HG03575 (cell line): Measurements from ENCODE around the gene RPL7A.

ENCODE experiments used
- ATAC-seq: cut with Tn5 transposase; IDR thresholded peaks from one replicate; pipeline ENCODE4 v1.9.1; 2021; ENCODE audit not compliant: unreplicated experiment, insufficient number of reproducible peaks, low FRiP score; ENCODE audit errors: extremely low read depth

RPL7A gene

GRCh38 chr9:133344071-133344470 is 3.9 kb upstream of the RPL7A start:
- ATAC-seq, result no peak

DNA sequence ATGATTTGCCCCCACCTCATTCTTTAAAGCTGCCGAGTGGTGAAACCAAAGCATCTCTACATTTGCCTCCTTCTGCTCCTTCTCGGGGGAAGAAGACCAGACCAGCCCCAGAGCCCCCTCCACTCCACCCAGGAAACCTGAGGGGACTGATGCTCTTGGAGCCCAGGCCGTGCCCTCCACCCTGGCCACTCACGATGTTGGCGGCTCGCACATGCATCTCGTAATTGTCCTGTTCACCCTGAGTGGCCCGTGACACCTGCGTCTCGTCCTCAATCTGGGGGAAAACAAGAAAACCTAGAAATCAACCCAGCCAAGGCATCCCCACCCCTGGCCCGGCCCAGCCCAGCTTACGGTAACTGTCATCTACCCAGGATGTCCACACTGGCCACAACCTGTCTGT is 3.0 kb upstream of the RPL7A start:
- no peak for ATAC-seq

DNA sequence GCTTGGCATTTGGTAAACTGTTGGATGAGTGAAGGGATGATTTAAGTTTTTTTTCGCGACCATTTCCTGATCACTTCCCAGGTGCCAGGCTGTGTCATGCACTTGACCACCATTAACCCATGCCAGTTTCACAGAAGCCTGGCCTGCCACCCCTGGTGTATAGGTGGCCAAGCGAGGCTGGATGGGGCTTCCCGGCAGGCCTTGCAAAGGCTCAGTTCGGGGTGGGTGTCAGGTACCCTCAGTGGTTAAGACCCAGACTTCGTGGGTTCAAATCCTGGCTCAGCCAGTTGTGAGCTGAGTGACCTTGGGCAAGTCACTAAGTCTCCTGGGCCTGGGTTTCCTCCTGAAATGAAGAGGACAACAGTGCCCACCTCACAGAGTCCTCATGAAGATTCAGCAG is 2.4 kb upstream of the RPL7A start:
- no peak for ATAC-seq

- ATAC-seq, result no peak
These were observed 1.8 kb upstream of the RPL7A start for GRCh38 chr9:133346021-133346785.

DNA sequence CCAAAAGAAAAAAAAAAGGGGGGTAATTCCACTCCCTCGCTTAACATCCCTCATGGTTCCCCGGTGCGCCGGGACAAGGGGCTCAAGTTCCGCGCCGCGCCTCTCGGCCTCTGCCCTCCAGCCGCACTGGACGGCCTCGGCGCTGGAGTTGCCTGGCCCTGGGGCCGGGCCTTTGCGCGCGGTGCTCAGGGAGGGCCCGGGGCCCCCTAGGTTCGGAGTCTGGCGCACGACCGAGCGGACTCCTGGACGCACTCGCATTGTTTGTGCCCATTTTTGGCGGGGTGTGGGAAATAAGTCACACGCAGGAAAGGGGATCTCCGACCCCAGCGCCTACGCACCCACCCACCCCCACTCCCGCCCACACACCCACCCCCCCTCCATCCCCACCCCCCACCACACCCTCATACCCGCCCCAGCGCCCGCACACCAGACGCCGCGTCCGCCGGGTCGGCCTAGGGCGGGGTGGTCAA is 468 bp upstream of the RPL7A start:
- no peak for ATAC-seq

- ATAC-seq, result no peak
These were observed 928 bp downstream of the RPL7A start for GRCh38 chr9:133348718-133349573.

GRCh38 chr9:133349965-133350616 is 2.1 kb downstream of the RPL7A start:
- ATAC-seq, result no peak

DNA sequence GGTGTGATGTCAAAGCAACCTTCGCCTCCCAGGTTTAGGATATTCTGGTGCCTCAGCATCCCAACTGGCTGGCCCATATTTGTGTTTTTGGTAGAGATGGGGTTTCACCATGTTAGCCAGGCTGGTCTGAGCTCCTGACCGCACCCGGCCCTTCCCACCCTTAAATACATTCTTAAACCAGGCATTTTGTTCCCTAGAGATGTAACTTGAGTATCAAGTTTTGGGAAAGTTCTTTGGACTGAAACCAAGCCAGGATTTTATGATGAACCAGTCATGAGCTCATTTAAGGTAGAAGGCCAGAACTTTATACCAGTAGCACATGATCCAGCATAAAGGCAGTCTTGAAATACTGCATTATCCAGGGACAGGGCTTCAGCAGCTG is 3.5 kb downstream of the RPL7A start:
- ATAC-seq, result no peak

GRCh38 chr9:133351908-133352634 is 4.1 kb downstream of the RPL7A start:
- no peak for ATAC-seq

- ATAC-seq, result no peak
These were observed 4.8 kb downstream of the RPL7A start for GRCh38 chr9:133352635-133353340.

- ATAC-seq, result no peak
These were observed 5.5 kb downstream of the RPL7A start for GRCh38 chr9:133353548-133353947.

DNA sequence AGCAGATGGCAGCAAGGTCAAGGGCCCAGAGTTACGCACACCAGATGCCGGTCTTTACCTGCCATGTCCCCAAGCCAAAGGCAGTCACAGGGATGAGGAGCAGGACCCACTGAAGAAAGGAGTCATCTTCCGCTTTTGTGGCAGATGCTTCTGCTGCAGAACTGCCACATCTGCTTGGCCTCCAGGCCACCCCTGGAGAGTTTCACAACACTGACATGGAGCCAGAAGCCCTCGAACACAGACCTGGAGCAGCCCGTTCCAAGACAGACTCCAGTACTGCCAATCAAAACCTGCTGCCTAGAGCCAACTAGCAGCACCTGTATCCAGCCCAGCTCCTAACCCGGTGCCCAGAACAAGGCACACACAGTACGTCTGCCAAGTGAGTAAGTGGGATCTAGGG is 6.7 kb downstream of the RPL7A start:
- no peak for ATAC-seq

- no peak for ATAC-seq
These were observed 7.9 kb downstream of the RPL7A start for GRCh38 chr9:133355881-133356357.

GRCh38 chr9:133356391-133357091 is 8.5 kb downstream of the RPL7A start, which contains the start of the genes SURF1 and SURF2:
TSS of gene SURF1 (minus strand) at chr9:133356487. CDS start at chr9:133356453, 34 bp downstream.
TSS of gene SURF2 (plus strand) at chr9:133356550. CDS start at chr9:133356593, 43 bp downstream.
- ATAC-seq, result no peak

- no peak for ATAC-seq
These were observed 9.6 kb downstream of the RPL7A start for GRCh38 chr9:133357656-133358055.

GRCh38 chr9:133359399-133360175 is 11.6 kb downstream of the RPL7A start:
- no peak for ATAC-seq
